HG02852 (cell line): ENCODE data around the gene RFX1.

Experiments used
- ATAC-seq: cut with Tn5 transposase; IDR thresholded peaks from one replicate; pipeline ENCODE4 v1.9.1; 2021; ENCODE audit warnings: mild to moderate bottlenecking, moderate library complexity; ENCODE audit not compliant: unreplicated experiment

RFX1 gene

DNA sequence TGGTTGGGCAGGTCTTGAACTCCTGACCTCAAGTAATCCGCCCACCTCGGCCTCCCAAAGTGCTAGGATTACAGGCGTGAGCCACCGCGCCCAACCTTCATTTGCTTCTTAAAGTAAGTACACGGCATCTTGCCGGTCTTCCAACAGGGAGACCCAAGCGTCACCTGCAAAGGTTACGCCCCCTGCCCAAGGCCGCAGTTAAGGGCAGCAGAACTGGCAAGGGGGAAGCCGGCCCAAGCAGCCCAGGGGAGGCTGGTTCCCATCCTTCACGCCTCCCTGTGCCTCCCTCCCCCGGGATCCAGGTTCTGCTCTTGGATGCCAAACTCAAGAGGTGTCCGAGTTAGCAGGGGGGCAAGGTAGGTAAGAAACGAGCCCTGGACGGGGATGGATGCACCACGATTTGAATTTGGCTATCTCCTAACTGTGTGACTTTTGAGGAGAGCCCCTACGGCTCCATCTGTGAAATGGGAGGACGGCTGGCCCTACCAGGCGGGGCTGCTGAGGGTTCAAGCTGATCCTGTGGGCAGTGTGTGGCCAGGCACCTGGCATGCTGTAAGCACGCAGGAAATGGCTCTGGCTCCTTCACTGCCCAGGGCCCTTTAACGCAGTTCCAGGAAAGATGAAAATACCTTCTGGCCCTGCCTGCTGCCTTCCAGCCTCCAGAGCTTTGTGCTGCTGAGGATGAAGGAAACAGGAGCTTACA lies 9.0 kb downstream of the RFX1 start:
- ATAC-seq: no peak

DNA sequence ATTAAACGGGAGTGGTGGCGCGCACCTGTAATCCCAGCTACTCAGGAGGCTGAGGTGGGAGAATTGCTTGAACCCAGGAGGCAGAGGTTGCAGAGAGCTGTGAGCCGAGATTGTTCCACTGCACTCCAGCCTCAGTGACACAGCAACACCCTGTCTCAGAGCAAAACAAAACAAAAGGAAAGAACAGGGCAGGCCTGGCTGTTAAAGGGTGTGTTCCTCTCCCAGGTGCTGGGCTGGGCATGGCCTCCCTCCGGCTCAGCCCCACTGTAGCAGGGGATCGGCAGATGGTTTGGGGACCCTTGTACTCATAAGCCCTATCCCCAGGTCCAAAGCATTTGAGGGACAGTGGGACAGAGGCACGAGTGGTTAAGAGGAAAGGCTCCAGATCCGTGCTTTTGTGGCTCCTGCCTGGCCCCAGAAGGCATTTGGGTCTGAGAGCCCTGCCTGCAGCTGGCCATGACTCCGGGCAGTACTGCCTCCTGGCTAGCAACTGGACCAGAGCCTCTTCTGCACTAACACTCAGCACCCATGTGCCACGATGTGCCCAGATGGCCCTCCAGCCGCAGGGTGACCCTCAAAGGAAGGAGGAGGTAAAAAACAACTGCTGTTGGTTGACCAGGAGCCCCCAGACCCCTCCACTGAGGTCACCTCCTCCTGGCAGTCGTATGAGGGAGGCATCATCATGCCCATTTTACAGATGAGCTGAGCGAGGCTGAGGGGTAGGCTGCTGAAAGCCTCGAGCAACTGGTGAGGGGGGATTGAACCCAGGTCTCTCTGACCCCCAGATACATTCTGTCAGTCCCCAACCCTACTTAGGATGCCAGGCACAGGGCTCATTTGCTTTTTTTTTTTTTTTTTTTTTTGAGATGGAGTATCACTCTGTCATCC lies 10.0 kb downstream of the RFX1 start:
- ATAC-seq: no peak

DNA sequence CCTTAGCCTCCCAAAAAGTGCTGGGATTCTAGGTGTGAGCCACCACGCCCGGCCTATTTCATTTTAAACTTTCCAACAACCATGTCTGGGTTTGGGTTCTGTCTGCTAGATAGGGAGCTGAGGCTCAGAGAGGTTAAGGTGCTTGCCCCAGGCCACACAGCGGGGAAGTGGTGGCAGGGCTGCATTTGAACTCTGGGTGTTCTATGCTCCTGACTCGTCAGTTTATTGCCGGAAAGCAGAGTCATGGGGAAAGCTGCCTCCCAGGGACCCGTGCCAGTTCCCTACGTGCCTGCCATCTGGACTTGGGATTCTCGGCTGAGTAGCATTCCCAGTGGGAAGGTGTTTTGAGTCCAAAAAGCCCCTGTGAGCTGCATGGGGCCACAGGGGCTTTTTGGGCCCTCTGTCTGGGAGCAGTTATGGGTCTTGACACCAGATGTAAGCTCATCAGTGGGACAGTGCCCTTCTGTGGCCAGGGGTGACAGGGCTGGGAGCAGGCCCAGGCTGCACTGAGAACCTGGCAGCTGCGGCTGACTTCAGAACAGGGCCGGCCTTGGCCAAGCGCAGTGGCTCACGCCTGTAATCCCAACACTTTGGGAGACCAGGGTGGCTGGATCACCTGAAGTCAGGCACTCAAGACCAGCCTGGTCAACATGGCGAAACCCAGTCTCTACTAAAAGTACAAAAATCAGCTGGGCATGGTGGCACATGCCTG lies 10.9 kb downstream of the RFX1 start:
- ATAC-seq: no peak

DNA sequence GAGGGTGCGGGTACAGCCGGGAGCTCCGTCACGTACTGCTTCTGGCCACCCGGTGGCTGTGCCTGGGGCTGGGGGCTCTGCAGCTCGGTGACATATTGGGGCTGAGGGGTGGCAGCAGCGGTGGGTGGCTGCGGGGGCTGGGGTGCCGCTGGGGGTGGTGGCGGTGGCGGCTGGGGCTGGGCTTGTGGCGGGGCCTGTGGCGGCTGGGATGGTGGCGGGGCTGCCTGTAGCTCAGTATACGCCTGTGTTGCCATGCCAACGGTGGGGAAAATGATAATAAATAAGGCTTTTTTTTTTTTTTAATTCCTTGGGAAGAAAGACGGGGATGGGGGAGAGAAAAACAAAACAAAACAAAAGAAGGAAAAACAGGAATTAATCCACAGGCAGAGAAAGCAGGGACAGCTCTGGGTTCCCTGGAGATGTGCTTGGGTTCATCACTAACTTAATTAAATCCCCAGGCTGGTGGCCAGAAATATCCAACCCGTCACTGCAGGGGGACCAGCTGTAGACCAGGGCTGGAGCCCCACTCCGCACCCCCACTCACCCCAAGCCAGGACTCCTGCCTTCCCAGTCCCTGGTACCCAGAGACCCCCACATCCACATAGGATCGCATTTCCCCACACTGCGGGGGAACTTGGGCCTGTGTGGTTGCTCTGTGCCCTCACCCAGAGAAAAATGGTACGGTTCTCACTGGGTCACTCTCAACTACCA lies 12.4 kb downstream of the RFX1 start:
- ATAC-seq: no peak

DNA sequence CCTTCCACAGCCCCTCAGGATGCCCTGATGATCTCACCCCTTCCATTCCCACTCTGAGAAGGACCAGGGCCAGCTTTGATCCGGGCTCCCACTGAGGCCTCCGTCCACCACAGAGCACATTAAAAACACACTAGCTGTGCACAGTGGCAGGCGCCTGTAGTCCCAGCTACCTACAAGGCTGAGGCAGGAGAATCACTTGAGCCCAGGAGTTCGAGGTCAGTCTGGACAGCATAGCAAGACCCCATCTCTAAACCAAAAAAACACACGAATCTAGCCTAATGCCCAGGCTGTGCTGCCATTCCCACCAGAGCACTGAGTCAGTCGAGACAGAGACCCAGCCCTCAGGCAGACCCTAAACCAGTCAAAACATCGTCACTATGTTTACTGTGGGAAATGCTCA lies 14.1 kb downstream of the RFX1 start:
- ATAC-seq: no peak

DNA sequence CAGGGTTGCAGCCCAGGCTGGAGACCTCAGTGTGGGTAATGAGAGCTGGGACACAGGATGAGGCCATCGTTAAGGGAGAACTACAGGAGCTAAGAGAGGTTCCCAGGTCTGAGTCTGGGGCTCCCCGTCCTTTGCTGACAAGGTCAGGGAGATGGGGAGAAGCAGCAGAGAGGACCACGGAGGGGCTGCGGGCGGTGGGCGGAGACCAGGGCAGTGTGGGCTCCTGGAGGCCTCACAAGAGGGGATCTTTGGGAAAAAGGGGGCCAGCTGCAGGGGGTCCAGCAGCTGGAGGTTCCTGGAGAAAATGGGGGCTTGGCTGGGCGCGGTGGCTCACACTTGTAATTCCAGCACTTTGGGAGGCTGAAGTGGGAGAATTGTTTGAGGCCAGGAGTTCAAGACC lies 16.0 kb downstream of the RFX1 start:
- no peak for ATAC-seq

DNA sequence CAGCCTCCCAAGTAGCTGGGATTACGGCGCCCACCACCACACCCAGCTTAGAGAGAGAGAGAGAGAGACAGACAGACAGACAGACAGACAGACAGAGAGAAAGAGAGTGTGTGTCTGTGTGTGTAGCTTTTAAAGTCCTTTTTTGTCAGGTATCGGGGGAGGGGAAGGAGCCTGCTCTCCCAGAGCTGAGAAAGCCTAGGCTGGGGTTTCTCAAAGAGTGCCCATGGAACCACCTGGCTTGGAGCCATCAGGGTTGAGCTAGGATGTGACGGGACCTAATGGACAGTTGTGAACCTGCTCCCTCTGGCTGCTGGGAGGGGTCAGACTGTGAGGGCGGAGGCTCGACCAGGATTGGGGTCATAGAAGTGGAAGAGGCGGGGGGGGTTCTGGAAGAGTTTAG lies 16.6 kb downstream of the RFX1 start:
- ATAC-seq: no peak

DNA sequence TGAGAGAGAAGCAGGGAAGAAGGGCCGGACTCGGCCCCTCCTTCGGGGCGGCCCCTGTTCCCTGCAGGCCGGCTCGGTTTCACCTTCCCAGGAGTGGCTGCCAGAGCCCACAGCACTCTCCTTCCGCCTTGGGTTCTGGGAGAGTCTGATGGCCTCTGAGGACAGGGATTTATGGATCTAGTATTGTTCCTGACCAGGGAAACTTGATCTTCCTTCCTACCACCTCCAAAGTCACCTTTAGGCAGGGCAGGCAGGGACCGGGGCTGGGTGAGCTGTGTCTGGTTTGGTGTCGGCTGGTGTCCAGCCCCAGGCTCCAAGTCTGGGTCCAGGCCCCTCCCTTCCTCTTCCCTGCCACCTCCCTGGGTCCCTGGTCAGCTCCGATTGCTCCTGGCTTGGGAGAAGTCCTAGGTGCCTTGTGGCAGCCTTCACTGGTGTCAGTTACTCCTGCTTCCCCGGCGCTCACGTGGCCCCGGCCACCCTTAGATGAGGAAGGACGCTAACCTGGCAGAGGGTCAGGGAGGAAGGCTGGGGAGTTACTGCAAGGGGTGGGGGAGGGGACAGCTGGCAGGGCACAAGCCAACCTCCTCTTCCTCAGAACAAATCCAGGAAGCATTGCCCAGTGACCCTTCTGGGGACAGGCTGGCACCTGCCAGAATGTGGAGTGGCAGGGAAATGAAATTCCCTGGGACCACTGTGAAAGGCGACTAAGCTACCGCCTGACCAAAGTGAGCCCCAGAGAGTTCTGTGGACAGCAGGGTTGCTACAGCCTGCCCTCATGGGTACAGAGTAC lies 18.8 kb downstream of the RFX1 start:
- ATAC-seq: no peak

DNA sequence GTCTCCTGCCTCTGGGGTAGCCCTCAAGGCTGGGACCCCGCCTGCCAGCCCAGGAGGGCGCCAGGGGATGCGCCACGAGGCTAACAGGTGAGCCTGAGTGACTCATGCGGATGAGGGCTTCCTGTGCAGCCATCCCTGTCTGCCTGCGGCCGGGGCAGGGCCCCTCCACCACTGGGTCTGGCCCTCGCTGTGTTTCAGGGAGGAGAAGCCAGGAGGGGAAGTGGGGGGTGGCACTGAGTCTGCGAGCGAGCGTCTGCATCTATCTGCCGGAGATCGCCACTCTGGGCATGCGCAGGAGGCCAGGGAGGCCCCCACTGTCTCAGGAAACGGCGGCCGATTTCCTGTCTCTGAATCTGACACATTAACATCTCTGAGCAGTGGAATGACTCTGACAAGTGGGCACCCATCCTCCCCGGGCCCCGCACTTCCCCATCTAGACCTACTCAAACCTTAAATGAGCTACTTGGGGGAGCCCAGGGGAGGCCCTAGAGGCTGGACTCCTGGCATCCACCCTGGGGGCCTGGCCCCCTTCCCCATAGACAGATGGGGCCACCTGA lies 19.7 kb downstream of the RFX1 start:
- ATAC-seq: peak; percentile 75

DNA sequence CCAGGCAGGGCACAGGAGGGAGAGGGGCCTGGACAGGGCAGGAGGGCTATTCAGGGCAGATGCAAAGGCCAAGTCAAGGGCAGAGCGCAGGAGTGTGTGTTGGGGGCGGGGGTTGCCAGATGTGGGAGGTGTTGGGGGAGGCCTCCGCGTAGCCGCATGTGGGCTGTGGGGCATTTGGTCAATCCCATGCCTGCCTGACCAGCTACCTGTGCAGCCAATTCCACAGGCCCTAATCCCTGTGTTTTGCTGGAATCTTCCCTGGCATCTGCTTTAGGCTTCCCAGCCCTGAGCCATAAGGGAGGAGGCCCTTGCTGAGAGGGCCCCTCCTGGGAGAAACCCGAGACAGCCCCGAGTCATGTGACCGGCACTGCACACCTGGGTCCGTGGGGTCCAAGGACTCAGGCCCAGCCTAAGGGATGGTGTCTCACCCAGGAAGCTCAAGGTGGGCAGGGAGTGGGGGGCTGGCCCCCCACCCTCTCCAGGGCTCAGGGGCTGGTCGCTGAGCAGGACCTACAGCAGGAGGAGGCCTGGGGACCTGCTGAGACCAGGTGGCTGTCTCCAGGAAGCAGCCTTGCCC lies 20.3 kb downstream of the RFX1 start:
- ATAC-seq: peak; percentile 5

DNA sequence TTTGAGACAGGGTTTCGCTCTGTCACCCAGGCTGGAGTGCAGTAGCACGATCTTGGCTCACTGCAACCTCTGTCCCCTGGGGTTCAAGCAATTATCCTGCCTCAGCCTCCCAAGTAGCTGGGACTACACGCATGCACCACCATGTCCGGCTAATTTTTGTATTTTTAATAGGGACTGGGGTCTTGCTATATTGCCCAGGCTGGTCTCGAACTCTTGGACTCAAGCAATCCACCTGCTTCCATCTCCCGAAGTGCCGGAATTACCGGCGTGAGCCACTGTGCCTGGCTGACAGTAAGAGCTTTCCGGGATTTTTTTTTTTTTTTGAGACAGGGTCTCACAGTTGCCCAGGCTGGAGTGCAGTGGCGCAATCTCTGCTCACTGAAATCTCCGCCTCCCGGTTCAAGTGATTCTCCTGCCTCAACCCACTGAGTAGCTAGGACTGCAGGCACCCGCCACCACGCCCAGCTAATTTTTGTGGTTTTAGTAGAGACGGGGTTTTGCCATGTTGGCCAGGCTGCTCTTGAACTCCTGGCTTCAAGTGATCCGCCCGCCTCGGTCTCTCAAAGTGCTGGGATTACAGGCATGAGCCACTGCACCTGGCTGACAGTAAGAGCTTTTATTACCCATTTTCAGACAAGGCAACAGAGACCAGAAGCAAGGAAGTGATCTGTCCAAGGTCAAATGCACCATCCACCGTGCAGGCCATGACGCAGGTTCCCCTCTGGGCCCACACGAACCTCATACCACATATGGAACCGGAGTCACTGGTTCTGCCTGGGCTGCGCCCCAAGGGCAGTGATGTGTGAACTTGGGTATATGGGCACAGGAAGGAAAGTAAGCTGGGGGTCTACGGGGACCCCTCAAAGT lies 21.0 kb downstream of the RFX1 start:
- ATAC-seq: no peak

DNA sequence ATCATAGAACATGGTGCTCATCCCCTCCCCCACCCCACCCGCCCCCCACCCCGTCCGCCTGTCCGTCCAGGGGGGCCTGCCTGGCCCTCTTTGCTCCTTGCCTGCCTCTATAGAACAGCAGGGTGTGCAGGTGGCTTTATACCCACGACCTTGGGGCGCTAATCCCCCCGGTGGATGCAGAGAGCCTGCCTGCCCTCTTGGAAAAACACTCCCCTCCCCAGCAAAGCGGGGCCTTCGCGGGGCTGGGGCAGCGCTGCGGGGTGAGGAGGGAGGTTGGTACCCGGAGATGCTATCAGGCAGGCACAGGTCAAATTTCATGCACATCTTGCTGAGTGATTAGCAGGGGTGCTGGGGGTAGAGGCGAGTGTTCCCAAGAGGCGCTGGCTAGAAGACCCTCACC lies 21.9 kb downstream of the RFX1 start:
- ATAC-seq: no peak

DNA sequence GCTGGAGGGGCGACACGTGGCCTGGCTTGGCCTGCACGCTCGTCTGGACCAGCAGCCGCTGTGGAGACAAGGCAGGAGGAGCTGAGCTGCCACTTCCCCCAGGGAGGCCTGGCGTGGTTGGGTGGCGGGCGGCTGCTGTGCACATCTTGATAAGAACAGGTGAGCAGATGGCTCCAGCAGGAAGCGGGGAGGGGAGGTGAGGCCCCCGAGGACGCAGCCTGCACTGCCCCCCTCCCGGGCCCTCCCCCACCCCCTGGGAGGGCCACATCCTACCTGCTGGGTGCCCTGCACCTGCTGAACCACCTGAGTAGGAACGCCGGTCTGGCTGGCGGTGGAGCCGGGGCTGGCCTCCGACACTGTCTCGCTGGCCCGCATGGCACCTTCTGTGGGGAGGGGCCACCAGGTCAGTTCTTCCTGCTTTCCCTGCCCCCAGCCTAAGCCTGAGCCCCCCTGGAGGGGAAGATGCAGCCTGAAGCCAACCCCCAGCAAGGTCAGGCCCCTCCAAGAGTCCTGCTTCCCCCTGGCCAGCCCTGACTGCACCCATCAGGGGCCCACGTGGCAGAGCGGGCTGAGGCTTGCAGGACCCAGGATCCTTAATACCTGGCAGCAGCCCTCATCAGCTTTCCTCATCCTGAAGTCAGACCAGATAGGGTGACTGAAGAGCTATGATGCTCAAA lies 22.8 kb downstream of the RFX1 start:
- ATAC-seq: no peak

DNA sequence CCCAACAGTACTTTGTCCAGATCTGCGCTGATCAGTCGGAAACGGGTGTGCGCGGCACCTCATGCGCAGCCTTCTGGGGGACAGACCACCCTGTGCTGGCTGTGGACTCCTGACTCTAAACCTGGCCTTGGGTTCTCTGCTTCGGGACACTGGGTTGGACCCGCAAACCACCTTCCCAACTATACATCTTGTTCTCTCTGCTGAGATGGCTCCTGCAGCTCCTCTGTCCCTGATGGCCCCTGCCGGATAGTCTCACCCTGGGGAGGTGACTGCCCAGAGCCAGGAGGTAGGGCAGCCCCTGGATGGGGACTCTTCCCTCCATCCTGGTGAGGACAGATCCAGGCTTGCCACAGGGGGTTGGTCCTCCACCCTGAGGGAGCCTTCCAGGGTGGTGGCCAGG lies 23.3 kb downstream of the RFX1 start:
- ATAC-seq: no peak

DNA sequence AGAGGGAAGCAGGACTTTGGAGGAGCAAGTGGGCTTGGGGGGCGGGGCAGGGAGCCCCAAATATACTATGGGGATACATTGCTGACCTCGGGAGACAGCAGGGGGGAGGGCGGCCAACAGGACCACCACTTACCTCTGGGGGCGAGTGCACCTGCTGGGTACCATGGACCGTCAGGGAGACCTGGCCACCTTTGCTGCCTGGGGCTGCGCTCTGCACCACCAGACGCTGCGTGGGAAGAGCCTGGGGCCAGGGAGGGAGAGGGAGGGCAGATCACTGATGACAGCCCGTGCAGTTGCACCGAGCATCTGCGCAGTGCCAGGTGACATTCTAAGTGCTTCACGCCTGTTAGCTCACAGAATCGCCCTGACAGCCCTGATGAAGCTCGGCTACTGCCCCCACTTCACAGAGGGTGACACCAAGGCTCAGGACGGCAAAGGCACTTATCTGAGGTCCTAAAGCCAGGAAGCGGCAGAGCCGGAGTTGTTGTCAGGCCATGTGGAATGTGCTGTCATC lies 24.1 kb downstream of the RFX1 start:
- ATAC-seq: no peak

DNA sequence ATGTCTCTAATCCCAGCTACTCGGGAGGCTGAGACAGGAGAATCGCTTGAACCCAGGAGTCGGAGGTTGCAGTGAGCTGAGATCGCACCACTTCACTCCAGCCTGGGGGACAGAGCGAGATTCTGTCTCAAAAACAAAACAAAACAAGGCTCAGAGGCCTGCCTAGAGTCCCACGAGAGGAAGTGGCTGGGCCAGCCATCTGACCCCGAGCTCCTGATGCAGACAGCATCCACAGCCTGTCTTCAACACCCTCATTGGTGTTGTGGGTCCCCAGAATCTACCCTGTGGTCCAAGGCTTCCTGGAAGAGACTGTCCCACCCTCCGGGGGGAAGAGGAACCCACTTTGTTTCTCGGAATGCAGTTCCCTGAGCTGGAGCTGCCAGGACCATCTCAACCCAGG lies 24.7 kb downstream of the RFX1 start:
- ATAC-seq: no peak

DNA sequence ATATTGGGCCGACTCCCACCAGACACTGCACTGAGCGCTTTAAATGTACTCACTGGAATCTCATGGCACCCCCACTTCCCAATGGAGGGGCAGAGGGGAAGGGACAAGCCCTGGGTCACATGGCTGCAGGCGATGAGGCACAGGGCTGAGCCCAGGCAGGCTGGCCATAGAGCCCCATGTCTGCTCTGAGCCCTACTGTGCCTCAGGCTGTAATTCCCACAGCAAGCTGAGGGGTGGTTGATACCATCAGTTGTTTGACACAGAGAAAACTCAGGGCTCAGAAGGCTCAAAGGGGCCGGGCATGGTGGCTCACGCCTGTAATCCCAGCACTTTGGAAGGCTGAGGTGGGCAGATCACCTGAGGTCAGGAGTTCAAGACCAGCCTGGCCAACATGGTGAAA lies 25.1 kb downstream of the RFX1 start:
- ATAC-seq: no peak

DNA sequence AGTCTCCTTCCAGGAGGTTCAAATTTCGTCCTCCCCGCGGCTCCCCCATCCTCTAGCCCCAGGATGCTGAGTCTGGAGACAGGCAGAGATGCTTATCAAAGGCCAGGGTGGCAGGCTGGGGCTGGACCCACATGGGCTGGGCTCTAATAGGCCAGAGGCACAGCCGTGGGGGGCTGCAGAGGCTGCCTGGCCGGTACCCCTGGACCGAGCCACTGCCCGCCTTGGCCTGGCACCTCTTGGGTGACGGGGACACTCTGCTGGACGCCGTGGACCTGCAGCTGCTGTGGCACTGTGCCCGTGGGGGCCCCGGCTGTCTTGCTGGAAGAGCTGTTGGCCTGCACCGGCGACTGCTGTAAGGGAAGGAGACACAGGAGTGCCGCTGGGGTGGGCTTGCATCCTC lies 25.8 kb downstream of the RFX1 start:
- ATAC-seq: no peak
